ENCODE results near the gene NUMB.

DNA sequence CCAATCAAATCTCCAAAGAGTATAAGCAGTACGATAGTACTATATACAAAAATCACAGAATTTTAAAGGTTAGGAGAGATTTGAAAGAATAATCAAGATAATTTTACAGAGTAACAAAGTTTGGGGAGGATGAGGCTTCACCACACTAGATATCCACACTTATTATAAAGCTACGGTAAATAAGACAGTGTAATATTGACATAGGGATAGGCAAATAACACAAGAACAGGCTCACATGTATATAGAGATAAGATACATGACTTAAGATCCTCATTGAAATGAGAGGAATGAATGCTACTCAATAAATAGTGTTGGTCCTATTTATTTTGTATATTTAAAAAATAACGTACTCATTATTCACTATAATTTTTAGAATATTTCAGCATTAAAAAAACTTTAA lies 26.2 kb downstream of the NUMB start:
- TF ChIP-seq, protein P1, sequence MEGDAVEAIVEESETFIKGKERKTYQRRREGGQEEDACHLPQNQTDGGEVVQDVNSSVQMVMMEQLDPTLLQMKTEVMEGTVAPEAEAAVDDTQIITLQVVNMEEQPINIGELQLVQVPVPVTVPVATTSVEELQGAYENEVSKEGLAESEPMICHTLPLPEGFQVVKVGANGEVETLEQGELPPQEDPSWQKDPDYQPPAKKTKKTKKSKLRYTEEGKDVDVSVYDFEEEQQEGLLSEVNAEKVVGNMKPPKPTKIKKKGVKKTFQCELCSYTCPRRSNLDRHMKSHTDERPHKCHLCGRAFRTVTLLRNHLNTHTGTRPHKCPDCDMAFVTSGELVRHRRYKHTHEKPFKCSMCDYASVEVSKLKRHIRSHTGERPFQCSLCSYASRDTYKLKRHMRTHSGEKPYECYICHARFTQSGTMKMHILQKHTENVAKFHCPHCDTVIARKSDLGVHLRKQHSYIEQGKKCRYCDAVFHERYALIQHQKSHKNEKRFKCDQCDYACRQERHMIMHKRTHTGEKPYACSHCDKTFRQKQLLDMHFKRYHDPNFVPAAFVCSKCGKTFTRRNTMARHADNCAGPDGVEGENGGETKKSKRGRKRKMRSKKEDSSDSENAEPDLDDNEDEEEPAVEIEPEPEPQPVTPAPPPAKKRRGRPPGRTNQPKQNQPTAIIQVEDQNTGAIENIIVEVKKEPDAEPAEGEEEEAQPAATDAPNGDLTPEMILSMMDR (conservative IDR thresholded peaks at IDR 0.05; ENCODE audit: low read depth, low read length): no peak
- TF ChIP-seq EZH2phosphoT487 (IDR thresholded peaks at IDR 0.05; ENCODE audit: borderline replicate concordance, low read length) (no peak), EZH2 (IDR thresholded peaks at IDR 0.05; ENCODE audit: low read length, unreplicated experiment) (no peak)
